ENCODE measurements around the gene PRRC2A.

GRCh38 chr6:31622684-31623091 lies 2.2 kb downstream of the PRRC2A start:
- no peak for TF ChIP-seq POLR2A (IDR thresholded peaks at IDR 0.05; ENCODE audit: low read length)
- TF ChIP-seq GATA1 (IDR thresholded peaks at IDR 0.05; ENCODE audit: low read depth, low read length): no peak
